Keratinocyte (primary cell): ENCODE results near the gene WNT4.

ENCODE experiments used
- CTCF ChIP-seq, 3 experiments: IDR thresholded peaks in 1 of 3; conservative IDR thresholded peaks in 1 of 3; optimal IDR thresholded peaks in 1 of 3; 2 replicates in 2 of 3; 3 replicates in 1 of 3; pipeline versions ENCODE3 to v1.5.1; 2011; ENCODE audit warnings: low read length in 3 of 3, mild to moderate bottlenecking in 3 of 3, moderate library complexity in 2 of 3, control low read depth in 1 of 3, inconsistent platforms in 1 of 3; ENCODE audit not compliant: insufficient read depth in 2 of 3; ENCODE audit errors: extremely low read depth in 1 of 3
- EZH2 ChIP-seq: IDR thresholded peaks from one replicate; pipeline ENCODE4 v1.6.1; 2012; ENCODE audit warnings: inconsistent platforms, mild to moderate bottlenecking, low read length, moderate library complexity

- no peak for TF ChIP-seq EZH2
- no peak for TF ChIP-seq CTCF (optimal IDR thresholded peaks at IDR 0.05 in 1 of 3, IDR thresholded peaks at IDR 0.05 in 1 of 3, conservative IDR thresholded peaks at IDR 0.05 in 1 of 3; ENCODE audit: extremely low read depth in 1 of 3, insufficient read depth in 2 of 3, low read length in 3 of 3)
Measured at GRCh38 chr1:22101199-22101598, 41.7 kb downstream of the WNT4 start.
